ENCODE results near the gene ZNF175.

- TF ChIP-seq CTCF (IDR thresholded peaks at IDR 0.05; ENCODE audit: extremely low read depth in 1 of 2, insufficient read depth in 1 of 2, low read depth in 1 of 2, low read length in 2 of 2) (no peak), EZH2 (IDR thresholded peaks at IDR 0.05; ENCODE audit: borderline replicate concordance, low read depth, low read length, severe bottlenecking) (no peak), POLR2AphosphoS5 (IDR thresholded peaks at IDR 0.05; ENCODE audit: insufficient read depth, low read depth, low read length) (no peak), FOS (IDR thresholded peaks at IDR 0.05; ENCODE audit: borderline replicate concordance, insufficient read depth, low read length) (no peak), MAX (IDR thresholded peaks at IDR 0.05; ENCODE audit: insufficient read depth, insufficient read length) (no peak), POLR2A (IDR thresholded peaks at IDR 0.05; ENCODE audit: low read depth, low read length) (no peak)
These were observed 28.0 kb downstream of the ZNF175 start for GRCh38 chr19:51599084-51599483.

Data from endothelial cell of umbilical vein (primary cell).